GM20000 (cell line): ENCODE measurements around the gene ASF1B.
A peak's percentile ranks its signal among the peaks of the same experiment; 100 is the strongest.

Source experiments
- DNase-seq: peaks from one replicate; pipeline ENCODE4 v3.0.0; 2012; ENCODE audit warnings: low spot score
- TF ChIP-seq, protein P1 (sequence below): IDR thresholded peaks from 2 replicates; pipeline ENCODE4 v1.5.1; 2012; ENCODE audit warnings: mild to moderate bottlenecking, control low read depth; ENCODE audit errors: extremely low read depth, missing control alignments

Gene ASF1B

DNA sequence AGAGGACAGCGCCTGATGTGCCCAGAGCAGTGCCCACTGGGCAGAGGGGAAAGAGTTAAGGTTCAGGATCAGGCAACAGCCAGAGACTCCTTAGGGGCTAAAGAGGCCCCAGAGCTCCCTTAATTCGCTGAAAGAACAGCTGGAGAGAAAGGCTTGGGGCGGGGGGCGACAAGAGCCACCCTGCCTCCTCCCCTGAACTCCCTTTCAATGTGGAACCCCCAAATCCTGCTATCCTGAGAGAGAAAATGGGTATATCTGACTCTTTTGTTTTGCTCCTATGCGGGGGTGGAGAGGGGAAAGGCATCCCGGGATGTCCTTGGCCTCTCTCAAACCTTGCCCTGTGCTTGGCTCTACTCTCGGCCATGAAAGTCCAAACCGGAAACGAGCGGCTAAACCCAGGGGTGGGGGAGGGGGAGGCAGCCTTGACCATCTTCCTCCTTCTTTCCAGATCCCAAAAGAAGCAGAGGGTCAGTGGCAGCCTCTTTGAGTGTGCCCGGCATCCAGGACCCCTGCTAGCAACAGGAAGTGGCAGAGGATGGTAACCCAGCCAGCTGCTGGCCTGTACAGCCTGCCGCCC is 23.5 kb downstream of the ASF1B start:
- TF ChIP-seq, protein P1, sequence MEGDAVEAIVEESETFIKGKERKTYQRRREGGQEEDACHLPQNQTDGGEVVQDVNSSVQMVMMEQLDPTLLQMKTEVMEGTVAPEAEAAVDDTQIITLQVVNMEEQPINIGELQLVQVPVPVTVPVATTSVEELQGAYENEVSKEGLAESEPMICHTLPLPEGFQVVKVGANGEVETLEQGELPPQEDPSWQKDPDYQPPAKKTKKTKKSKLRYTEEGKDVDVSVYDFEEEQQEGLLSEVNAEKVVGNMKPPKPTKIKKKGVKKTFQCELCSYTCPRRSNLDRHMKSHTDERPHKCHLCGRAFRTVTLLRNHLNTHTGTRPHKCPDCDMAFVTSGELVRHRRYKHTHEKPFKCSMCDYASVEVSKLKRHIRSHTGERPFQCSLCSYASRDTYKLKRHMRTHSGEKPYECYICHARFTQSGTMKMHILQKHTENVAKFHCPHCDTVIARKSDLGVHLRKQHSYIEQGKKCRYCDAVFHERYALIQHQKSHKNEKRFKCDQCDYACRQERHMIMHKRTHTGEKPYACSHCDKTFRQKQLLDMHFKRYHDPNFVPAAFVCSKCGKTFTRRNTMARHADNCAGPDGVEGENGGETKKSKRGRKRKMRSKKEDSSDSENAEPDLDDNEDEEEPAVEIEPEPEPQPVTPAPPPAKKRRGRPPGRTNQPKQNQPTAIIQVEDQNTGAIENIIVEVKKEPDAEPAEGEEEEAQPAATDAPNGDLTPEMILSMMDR = no peak
- DNase-seq = no peak

GRCh38 chr19:14112051-14112808 is 24.2 kb downstream of the ASF1B start:
- DNase-seq = no peak
- TF ChIP-seq, protein P1 = no peak

GRCh38 chr19:14111486-14111885 is 24.9 kb downstream of the ASF1B start:
- DNase-seq = no peak
- TF ChIP-seq, protein P1 = no peak

DNA sequence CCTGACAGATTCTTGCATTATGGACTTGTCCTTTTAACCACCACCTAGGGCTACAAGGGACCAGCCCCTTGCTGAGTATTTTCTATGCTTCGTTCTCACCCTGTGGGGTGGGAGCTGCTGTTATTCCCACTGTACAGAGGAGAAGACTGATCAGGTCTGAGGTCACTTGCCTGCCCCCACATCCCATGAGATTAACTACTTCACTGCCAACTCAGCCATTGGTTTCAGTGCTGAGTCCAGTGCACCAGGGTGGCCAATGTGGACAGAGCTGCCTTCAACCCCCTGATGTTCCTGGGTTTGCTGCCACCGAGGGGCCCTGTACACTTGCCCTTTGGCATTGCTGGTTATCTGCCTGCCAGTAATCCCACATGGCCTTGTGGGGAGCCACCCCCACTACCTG is 25.7 kb downstream of the ASF1B start:
- peak; percentile 9 for DNase-seq
- TF ChIP-seq, protein P1 = no peak

DNA sequence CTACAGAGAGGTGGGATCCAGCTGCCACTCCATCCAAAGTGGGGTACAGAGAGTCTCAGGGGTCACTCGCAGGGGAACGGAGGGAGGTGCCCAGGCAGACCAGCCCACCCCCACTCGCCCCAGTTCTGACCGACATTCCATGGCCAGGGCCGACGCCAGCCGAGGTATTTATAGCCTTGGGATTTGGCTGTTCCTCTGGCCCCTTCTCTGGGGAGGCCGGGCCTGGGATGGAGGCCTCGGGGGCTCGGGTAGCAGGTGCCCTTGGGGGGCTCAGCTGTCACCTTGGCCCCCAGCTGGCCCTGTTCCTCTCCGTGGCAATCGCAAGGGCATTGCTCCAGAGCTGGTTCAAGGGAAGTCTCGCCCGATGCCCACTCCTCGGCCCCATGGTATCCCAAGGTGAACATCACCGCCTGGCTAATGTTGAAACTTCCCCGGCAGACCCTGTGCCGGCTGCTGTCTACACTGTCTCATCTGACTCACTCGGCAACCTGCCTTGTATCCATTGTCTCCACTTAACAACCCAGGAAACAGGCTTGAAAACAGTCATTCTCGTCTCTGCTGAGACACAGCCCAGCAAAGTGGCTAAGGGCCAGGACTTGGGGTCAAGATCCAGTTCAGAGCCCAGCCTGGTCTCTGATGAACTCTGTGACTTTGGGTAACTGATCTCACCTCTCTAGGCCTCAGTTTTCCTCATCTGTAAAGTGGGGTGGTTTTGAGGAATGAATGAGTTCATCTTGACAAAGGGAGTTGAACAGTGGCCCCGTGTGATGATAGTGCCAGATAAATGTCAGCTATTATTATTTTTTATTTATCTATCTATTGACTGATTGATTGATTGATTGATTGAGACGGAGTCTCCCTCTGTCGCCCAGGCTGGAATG is 28.6 kb downstream of the ASF1B start:
- TF ChIP-seq, protein P1 = no peak

DNA sequence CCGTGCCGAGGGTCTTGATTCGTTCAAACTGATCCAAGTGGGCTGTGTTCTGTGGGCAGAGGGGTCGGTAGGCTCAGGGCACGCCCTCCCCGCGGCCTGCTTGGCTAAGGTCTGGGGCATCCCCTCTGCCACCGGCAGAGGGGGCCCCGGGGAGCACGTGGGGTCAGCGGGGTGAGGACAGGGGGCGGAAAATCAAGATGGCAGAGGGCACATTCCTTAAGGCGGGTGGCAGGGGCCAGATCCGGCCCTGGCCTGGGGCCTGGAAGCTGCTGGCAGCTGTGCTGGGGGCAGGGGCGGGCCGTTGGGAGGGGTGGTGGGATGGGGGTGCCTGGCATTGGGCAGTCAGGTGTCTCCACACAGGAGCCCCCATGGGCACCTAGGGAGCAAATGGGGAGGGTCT is 29.5 kb downstream of the ASF1B start:
- TF ChIP-seq, protein P1 = no peak
- DNase-seq = no peak

More for the DNA sequence above, 28.6 kb downstream of the ASF1B start:
- DNase-seq = no peak

DNA sequence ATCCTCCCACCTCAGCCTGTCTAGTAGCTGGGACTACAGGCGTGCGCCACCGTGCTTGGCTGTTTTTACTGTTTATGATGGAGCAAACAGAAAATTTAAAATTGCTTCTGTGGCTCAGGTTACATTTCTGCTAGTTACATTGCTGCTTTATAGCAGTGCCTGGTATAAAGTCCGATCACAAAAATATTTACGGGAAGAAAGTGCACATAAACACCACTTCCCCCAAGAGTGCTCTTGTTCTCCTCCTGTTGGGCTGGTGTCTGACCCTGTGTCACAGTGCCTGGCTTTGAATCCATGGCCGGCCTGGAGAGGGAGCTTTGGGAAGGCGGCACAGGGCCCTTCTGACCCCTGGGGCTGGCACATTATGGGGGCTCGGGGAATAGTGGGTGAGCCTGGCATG is 30.7 kb downstream of the ASF1B start:
- DNase-seq = no peak
- TF ChIP-seq, protein P1 = no peak
